ENCODE results near the gene PRKAR2B. TPM values are rescaled to one million over a fixed set of nuclear protein-coding genes. Genes with fewer than 3 reads are reported as not detected.
"Not testable (repeated sequence)": the region's sequence is repeated elsewhere in the genome, so short reads cannot be mapped to it uniquely, and the experiment has no call there.

The PRKAR2B gene
- total and polyA plus RNA-seq, 2 experiments from 2014 or later: 42.3 to 70.4 TPM

DNA sequence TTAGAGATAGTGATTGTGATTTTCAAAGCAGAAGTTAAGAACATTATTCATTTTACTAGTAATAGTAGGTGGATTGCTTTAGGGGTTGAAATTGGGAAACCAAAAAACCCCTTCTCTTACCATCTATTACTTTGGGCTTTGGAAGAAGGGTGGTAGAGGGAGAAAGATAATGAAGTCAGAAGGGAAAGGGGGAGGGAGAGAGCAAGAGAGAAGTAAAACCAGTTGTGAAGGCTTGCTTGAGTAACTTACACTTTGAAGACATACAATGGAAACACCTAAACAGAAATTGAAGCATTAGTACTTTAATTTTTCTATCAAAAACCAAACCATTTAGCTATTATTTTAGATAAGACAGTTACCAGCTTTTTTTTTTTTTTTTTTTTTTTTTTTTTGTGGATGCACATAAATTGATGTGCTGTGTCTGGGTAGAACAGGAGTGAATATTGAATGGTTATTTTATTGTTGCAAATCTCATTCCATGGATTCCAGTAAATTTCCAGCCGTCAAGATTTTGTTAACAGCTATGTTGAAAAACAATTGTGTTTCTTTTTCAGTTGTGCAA, 5.5 kb downstream of the PRKAR2B start:
- H3K4me1 ChIP-seq (ENCODE audit: low read depth): peaks cover 3% of the 10 kb centered on the region
- no peaks in the 10 kb centered on the region for H3K27me3 ChIP-seq
- TF ChIP-seq, protein P1, sequence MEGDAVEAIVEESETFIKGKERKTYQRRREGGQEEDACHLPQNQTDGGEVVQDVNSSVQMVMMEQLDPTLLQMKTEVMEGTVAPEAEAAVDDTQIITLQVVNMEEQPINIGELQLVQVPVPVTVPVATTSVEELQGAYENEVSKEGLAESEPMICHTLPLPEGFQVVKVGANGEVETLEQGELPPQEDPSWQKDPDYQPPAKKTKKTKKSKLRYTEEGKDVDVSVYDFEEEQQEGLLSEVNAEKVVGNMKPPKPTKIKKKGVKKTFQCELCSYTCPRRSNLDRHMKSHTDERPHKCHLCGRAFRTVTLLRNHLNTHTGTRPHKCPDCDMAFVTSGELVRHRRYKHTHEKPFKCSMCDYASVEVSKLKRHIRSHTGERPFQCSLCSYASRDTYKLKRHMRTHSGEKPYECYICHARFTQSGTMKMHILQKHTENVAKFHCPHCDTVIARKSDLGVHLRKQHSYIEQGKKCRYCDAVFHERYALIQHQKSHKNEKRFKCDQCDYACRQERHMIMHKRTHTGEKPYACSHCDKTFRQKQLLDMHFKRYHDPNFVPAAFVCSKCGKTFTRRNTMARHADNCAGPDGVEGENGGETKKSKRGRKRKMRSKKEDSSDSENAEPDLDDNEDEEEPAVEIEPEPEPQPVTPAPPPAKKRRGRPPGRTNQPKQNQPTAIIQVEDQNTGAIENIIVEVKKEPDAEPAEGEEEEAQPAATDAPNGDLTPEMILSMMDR (IDR thresholded peaks at IDR 0.05; ENCODE audit: low read depth, low read length): no peak
- H3K36me3 ChIP-seq: no peaks in the 10 kb centered on the region
- no peak for DNase-seq (ENCODE audit: low read depth in 1 of 2, low spot score in 1 of 2)
- H3K27ac ChIP-seq: no peak overlapping the region
- H3K9me3 ChIP-seq (ENCODE audit: low read depth): no peaks in the 10 kb centered on the region
- H3K4me3 ChIP-seq: no peak overlapping the region

DNA sequence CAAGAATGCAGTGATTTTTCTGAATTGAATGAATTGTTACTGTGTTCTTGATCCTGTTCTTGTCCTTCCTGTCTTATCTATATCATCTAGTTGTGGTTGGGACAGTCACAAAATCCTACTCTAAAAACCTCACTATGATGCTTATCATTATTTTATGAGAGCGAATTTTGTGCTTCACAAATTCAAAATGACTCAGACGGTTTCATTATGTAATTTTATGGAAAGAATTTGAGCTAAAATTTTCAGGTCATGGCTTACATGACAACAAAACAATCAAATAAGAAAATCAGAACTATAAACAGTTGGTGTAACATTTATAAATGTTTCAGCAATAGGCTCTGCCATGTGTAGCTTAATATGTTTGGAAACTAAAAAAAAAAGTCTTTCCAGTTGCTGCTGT, 6.9 kb downstream of the PRKAR2B start:
- Histone ChIP-seq H3K36me3 (no peaks in the 10 kb centered on the region), H3K4me3 (no peak overlapping the region), H3K9me3 (ENCODE audit: low read depth) (no peaks in the 10 kb centered on the region), H3K4me1 (ENCODE audit: low read depth) (no peaks in the 10 kb centered on the region), H3K27me3 (no peaks in the 10 kb centered on the region), H3K27ac (no peak overlapping the region)
- DNase-seq (ENCODE audit: low read depth in 1 of 2, low spot score in 1 of 2): no peak
- TF ChIP-seq, protein P1 (IDR thresholded peaks at IDR 0.05; ENCODE audit: low read depth, low read length): no peak

DNA sequence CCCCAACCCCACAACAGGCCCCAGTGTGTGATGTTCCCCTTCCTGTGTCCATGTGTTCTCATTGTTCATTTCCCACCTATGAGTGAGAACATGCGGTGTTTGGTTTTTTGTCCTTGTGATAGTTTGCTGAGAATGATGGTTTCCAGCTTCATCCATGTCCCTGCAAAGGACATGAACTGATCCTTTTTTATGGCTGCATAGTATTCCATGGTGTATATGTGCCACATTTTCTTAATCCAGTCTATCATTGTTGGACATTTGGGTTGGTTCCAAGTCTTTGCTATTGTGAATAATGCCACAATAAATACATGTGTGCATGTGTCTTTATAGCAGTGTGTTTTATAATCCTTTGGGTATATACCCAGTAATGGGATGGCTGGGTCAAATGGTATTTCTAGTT, 10.5 kb downstream of the PRKAR2B start:
- H3K36me3 ChIP-seq; H3K4me1 ChIP-seq (ENCODE audit: low read depth); DNase-seq (ENCODE audit: low read depth in 1 of 2, low spot score in 1 of 2); H3K27me3 ChIP-seq; H3K4me3 ChIP-seq; H3K9me3 ChIP-seq (ENCODE audit: low read depth); H3K27ac ChIP-seq: not testable (repeated sequence)

DNA sequence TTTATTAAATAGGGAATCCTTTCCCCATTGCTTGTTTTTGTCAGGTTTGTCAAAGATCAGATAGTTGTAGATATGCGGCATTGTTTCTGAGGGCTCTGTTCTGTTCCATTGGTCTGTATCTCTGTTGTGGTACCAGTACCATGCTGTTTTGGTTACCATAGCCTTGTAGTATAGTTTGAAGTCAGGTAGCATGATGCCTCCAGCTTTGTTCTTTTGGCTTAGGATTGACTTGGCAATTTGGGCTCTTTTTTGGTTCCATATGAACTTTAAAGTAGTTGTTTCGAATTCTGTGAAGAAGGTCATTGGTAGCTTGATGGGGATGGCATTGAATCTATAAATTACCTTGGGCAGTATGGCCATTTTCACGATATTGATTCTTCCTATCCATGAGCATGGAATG, 11.6 kb downstream of the PRKAR2B start:
- H3K27me3 ChIP-seq; H3K36me3 ChIP-seq; H3K9me3 ChIP-seq (ENCODE audit: low read depth); H3K4me1 ChIP-seq (ENCODE audit: low read depth); H3K4me3 ChIP-seq; H3K27ac ChIP-seq; DNase-seq (ENCODE audit: low read depth in 1 of 2, low spot score in 1 of 2): not testable (repeated sequence)

DNA sequence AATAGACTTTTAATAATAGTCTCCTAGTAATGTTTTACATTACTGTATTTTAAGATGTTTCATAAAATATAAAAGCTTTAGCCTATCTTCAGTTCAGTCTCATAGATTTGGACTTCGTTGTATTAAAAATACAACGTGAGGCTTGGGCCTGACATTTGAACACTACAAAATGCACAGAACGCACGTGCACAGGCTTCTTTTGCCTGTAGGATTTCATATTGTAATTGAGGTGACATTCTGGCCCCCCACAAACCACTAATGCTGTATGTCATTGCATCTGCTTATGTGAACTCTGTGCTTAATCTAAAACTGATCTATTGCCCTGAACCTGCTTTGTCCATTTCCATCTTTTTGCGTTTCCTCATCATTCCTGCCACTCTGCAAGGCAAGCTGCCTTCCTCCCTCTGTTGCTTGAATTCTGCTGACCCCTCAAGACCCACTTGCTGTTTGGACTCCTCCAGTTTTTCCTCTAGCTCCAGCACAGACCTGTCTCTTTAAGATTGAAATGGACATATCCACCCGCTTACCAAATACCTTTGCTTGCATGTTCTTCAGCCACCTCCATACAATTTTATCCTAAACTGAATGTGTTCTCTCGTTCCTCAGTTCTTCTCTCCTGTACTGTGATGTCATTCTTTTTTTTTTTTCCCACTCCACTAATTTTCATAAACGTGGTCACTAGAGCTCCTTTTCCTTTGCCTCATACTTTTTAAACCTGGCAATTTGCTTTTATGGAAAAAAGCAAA, 12.4 kb downstream of the PRKAR2B start:
- TF ChIP-seq, protein P1 (IDR thresholded peaks at IDR 0.05; ENCODE audit: low read depth, low read length): no peak
- no peaks in the 10 kb centered on the region for H3K36me3 ChIP-seq
- no peaks in the 10 kb centered on the region for H3K4me1 ChIP-seq (ENCODE audit: low read depth)
- H3K27ac ChIP-seq: peak overlapping the region; percentile 71
- H3K9me3 ChIP-seq (ENCODE audit: low read depth): no peaks in the 10 kb centered on the region
- no peaks in the 10 kb centered on the region for H3K27me3 ChIP-seq
- H3K4me3 ChIP-seq: no peak overlapping the region
- DNase-seq (ENCODE audit: low read depth in 1 of 2, low spot score in 1 of 2): no peak

DNA sequence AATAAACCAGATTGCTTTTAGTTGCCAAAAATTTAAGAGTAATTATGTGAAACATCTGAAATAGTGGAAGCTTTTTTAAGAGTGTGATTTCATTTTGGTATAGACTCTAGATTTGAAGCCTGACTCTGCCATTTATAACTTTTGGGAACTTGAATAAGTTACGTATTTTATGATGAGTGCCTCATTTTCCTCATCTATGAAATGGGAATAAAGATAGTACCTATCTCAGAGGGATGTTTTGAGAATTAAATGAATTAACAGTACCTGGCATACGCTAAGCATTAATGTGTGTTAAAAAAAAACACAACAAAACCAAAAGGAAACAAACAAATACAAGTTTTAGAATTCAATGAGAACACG, 12.9 kb downstream of the PRKAR2B start:
- H3K36me3 ChIP-seq: no peaks in the 10 kb centered on the region
- no peak for DNase-seq (ENCODE audit: low read depth in 1 of 2, low spot score in 1 of 2)
- H3K4me3 ChIP-seq: no peak overlapping the region
- H3K9me3 ChIP-seq (ENCODE audit: low read depth): no peaks in the 10 kb centered on the region
- no peaks in the 10 kb centered on the region for H3K27me3 ChIP-seq
- TF ChIP-seq, protein P1 (IDR thresholded peaks at IDR 0.05; ENCODE audit: low read depth, low read length): no peak
- no peaks in the 10 kb centered on the region for H3K4me1 ChIP-seq (ENCODE audit: low read depth)
- H3K27ac ChIP-seq: no peak overlapping the region
